Measurements from ENCODE around the gene NPAS3. TPM values are rescaled to one million over a fixed set of nuclear protein-coding genes. Genes with fewer than 3 reads are reported as not detected.
A peak's percentile ranks its signal among the peaks of the same experiment; 100 is the strongest.

The NPAS3 gene
- total and polyA plus RNA-seq, 7 donors: 0.36 to 6.4 (median 4.6) TPM; not detected in 2

DNA sequence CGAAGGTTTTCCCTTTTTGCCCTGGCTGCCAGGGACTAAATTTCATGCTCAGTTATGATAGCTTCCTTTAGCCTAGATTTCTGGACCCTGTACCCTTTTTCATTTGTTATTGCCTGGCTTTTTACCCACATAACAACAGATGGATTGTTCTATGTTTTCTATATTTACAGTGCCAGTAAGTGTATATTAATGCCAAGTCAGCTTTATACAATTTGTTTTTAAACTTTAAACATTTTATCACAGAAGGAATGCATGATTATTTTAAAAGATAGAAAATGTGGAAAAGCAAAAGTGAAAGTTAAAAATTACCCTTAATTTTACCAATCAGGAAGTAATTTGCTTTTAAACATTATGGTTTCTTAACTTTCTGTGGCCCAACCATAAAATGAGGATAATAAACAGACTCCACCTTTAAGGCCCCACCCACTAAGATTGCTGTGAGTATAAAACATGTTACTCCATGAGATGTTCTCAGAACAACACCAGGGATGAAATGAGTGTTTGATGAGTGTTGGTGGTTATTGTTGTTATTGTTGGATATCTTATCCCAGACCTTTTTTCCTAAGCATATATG is 515.4 kb downstream of the NPAS3 start:
- TF ChIP-seq, protein P1, sequence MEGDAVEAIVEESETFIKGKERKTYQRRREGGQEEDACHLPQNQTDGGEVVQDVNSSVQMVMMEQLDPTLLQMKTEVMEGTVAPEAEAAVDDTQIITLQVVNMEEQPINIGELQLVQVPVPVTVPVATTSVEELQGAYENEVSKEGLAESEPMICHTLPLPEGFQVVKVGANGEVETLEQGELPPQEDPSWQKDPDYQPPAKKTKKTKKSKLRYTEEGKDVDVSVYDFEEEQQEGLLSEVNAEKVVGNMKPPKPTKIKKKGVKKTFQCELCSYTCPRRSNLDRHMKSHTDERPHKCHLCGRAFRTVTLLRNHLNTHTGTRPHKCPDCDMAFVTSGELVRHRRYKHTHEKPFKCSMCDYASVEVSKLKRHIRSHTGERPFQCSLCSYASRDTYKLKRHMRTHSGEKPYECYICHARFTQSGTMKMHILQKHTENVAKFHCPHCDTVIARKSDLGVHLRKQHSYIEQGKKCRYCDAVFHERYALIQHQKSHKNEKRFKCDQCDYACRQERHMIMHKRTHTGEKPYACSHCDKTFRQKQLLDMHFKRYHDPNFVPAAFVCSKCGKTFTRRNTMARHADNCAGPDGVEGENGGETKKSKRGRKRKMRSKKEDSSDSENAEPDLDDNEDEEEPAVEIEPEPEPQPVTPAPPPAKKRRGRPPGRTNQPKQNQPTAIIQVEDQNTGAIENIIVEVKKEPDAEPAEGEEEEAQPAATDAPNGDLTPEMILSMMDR (IDR thresholded peaks at IDR 0.05): no peak
- TF ChIP-seq POLR2A (IDR thresholded peaks at IDR 0.05) (no peak), EP300 (IDR thresholded peaks at IDR 0.05) (no peak), POLR2AphosphoS5 (IDR thresholded peaks at IDR 0.05) (no peak)
- intact Hi-C loops (cut with DNase I): loop anchor here (10.0 kb wide), 1 partner anchor 749 kb away; no protein-coding TSS in a partner anchor
- H3K4me3 ChIP-seq: no peak overlapping the region
- no peaks in the 10 kb centered on the region for H3K36me3 ChIP-seq
- H3K4me1 ChIP-seq: peaks cover 0 to 75% (median 55%) of the 10 kb centered on the region in 4 donors
- no peak for DNase-seq
- WGBS, 2 donors: 6 to 20% methylated on average over 1 of the region's 1 CpG
- no peaks in the 10 kb centered on the region for H3K9me3 ChIP-seq
- H3K27me3 ChIP-seq: no peaks in the 10 kb centered on the region
- peak overlapping the region in 1 of 4 donors; percentile 9 for H3K27ac ChIP-seq

DNA sequence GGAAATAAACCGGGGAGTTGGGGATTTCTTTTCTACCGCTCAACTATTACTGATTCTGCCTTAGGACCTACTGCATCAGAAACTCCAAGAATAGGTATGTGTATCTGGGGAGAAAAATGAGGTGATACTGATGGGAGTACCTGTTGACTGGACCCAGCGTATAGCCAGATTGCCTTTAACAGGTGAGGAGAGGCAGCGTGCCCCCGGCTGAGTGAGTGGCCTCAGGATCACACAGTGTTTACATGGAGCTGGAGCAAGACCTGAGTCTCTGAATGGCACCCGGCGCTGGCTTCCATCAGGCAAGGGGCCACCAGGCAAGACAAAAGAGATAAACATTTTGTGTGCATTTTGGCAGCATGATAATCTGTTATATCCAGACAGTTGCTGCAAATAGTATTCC is 516.0 kb downstream of the NPAS3 start:
- H3K36me3 ChIP-seq: no peaks in the 10 kb centered on the region
- H3K27ac ChIP-seq: peak overlapping the region in 1 of 4 donors; percentile 9
- no peaks in the 10 kb centered on the region for H3K9me3 ChIP-seq
- H3K27me3 ChIP-seq: no peaks in the 10 kb centered on the region
- H3K4me1 ChIP-seq: peaks cover 0 to 75% (median 55%) of the 10 kb centered on the region in 4 donors
- DNase-seq: no peak
- intact Hi-C loops (cut with DNase I): loop anchor here (10.0 kb wide), 1 partner anchor 750 kb away; no protein-coding TSS in a partner anchor
- WGBS, 2 donors: 54 to 76% methylated on average over 7 of the region's 7 CpGs
- H3K4me3 ChIP-seq: no peak overlapping the region
- TF ChIP-seq POLR2A (IDR thresholded peaks at IDR 0.05) (no peak), POLR2AphosphoS5 (IDR thresholded peaks at IDR 0.05) (peak in 2 of 4 donors; percentile 5 to 35), EP300 (IDR thresholded peaks at IDR 0.05) (no peak)
- TF ChIP-seq, protein P1 (IDR thresholded peaks at IDR 0.05): no peak

DNA sequence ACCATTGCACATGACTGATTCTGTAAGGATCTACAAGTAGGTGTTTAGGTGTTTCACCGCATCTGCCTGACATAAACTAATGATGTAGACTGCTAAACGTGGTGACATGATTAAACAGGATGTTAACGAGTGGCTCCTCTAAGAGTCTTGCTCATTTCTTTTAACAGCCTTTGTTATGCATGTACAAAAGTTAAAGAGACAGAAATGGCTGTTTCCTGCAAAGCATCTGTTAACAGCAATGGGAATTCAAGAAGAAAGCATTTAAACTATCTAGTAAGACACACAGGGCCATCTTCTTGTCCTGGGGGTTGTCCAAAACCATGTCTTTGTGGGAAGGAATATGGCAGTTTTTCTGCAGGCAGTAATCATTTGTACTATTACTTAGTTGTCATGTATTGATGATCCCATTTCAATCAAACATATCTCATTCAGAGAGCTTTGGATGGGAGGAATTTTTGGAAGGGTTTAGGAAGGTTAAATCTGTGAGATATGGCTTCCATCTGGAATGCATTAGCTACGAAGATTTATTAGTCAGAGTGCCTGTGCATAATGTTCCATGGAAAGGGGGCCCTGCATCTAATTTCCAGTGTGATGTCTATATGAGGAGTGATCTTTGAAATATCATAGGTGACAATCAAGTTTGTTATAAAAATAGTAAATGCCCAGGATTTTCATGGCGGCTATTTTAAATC is 517.1 kb downstream of the NPAS3 start:
- WGBS, 2 donors: 82 to 85% methylated on average over 5 of the region's 5 CpGs
- no peak overlapping the region for H3K4me3 ChIP-seq
- H3K9me3 ChIP-seq: no peaks in the 10 kb centered on the region
- no peaks in the 10 kb centered on the region for H3K36me3 ChIP-seq
- no peak for DNase-seq
- H3K27ac ChIP-seq: no peak overlapping the region
- peaks cover 0 to 76% (median 55%) of the 10 kb centered on the region in 4 donors for H3K4me1 ChIP-seq
- intact Hi-C loops (cut with DNase I): loop anchor here (10.0 kb wide), 1 partner anchor 751 kb away; no protein-coding TSS in a partner anchor
- no peaks in the 10 kb centered on the region for H3K27me3 ChIP-seq
- TF ChIP-seq POLR2AphosphoS5 (IDR thresholded peaks at IDR 0.05): no peak
- no peak for TF ChIP-seq EP300 (IDR thresholded peaks at IDR 0.05)
- TF ChIP-seq, protein P1 (IDR thresholded peaks at IDR 0.05): no peak
- TF ChIP-seq POLR2A (IDR thresholded peaks at IDR 0.05): no peak

DNA sequence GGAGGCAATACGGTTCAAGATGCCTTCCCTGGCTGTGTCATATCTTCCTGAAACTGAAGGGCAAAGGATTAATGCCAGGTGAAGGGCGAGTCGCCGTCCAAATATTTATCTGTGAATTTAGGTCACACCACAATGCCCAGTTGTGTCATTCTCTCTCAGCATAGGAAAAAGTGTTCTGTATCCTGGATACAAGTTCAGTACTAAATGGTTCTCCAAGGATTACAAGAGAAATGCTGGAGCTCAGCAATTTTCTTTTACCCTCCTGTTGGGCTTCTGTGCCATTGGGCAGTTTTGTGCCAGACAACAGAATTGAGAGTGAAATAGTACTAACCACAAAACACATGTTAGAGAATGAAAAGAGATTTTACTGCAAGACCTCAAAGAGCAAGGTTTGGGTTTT is 518.3 kb downstream of the NPAS3 start:
- Histone ChIP-seq H3K27ac (no peak overlapping the region), H3K9me3 (no peaks in the 10 kb centered on the region), H3K36me3 (no peaks in the 10 kb centered on the region), H3K4me3 (no peak overlapping the region), H3K4me1 (peaks cover 0 to 74% (median 48%) of the 10 kb centered on the region in 4 donors), H3K27me3 (no peaks in the 10 kb centered on the region)
- WGBS, 2 donors: 28 to 80% methylated on average over 4 of the region's 4 CpGs
- no peak for DNase-seq
- intact Hi-C loops (cut with DNase I): loop anchor here (10.0 kb wide), 1 partner anchor 752 kb away; no protein-coding TSS in a partner anchor
- TF ChIP-seq, protein P1 (IDR thresholded peaks at IDR 0.05): no peak
- TF ChIP-seq POLR2A (IDR thresholded peaks at IDR 0.05) (no peak), EP300 (IDR thresholded peaks at IDR 0.05) (no peak), POLR2AphosphoS5 (IDR thresholded peaks at IDR 0.05) (no peak)

All from sigmoid colon (tissue), 7 donors.